ENCODE data around the gene NALCN. TPM values are rescaled to one million over a fixed set of nuclear protein-coding genes. Genes with fewer than 3 reads are reported as not detected.

Gene NALCN
- total RNA-seq, 1 donor from 2014 or later, result 12.9 TPM

GRCh38 chr13:101013245-101013644, 403.1 kb downstream of the NALCN start:
- no peak for DNase-seq

- no peak for DNase-seq
Measured at GRCh38 chr13:101010100-101010499, 406.2 kb downstream of the NALCN start.

DNA sequence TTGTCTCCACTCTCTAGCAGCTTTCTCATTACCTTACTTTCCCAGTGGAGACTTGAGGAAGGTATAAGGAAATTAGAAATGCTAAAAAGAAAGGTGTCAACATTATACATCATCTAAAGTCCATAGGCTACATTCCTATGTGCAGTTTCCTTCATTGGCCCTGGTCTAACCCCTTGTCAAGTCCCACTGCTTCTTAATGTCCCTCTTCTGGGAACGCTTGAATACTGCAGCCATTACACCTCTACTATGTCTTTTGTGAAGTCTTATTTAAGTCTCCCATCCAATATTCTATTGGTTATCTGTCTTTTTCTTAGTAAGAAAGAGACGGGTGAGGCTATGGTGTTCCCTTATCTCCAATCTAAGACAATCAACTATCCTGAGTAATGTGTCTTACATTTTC, 409.1 kb downstream of the NALCN start:
- DNase-seq, result no peak

Other genes starting within 250 kb of the NALCN start
- gene ITGBL1, start 36.2 kb upstream of the NALCN start, total RNA-seq, result 7.9 and 16.3 TPM in 2 replicates

Measured in dermis blood vessel endothelial cell (primary cell).